HCEC 1CT (cell line): Measurements from ENCODE around the gene MUCL3.
"Not testable (repeated sequence)": the region's sequence is repeated elsewhere in the genome, so short reads cannot be mapped to it uniquely, and the experiment has no call there.

Experiments
- DNase-seq: peaks from one replicate; pipeline ENCODE4 v3.0.0-alpha.2; 2017

MUCL3 gene

DNA sequence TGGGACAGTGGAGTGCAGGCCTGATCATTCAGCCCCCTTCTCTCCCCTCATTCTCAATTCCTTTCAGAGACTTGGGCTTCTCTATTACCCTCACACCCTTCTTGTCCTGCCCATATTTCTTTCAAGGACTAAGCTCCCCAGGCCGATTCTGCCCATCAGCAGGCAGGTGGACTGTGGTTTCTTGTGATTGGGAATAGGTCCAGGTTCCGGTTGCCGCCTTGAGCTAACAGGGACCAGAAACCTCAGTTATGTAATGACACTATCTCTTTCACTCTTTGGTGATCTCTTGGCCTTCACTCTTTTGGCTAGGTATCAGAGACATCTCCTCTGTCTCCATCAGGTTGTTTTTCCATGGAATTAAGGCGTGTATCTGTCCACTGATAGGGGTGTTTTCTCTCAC, 6.5 kb downstream of the MUCL3 start:
- no peak for DNase-seq

DNA sequence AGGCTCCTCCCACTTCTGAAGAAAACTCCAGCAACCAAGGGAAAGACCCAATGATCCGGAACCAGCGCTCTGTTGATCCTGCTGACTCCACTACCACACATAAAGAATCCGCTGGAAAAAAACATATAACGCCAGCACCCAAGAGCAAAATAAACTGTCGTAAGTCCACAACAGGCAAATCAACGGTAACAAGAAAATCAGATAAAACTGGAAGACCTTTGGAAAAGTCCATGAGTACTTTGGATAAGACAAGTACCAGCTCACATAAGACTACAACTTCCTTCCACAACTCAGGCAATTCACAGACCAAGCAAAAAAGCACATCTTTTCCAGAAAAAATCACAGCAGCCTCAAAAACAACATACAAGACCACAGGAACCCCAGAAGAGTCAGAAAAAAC, 8.0 kb downstream of the MUCL3 start:
- DNase-seq = no peak

DNA sequence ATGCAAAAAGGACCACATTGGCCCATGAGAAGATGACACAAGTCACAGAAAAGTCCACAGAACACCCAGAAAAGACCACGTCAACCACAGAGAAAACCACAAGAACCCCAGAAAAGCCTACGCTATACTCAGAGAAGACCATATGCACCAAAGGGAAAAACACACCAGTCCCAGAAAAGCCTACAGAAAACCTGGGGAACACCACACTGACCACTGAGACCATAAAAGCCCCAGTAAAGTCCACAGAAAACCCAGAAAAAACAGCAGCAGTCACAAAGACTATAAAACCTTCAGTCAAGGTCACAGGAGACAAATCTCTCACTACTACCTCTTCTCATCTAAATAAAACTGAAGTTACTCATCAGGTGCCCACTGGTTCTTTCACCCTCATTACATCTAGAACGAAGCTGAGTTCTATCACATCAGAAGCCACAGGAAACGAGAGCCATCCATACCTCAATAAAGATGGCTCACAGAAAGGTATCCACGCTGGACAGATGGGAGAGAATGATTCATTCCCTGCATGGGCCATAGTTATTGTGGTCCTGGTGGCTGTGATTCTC, 11.2 kb downstream of the MUCL3 start:
- DNase-seq = no peak

GRCh38 chr6:30954631-30955366, 14.0 kb downstream of the MUCL3 start:
- DNase-seq = no peak

- DNase-seq = no peak
Observed at GRCh38 chr6:30955367-30956042, 14.7 kb downstream of the MUCL3 start.

DNA sequence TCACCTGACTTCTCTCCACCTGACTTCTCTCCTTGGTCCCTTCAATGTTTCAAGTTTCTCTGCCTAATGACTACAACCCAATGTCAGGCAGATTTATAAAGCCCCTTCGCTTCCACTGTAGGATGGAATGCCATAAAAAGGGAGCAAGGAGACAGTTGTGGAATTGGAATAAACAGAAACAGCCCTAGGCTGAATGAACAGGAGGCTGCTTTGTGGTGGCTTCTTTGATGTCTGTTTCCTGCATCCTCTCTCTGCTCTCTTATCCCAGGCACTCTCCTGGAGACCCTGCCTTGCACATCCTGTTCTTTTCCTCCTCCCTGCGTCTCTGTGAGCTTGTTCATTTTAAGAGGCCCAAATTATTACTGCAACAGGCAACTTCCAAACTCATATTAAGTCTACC, 16.9 kb downstream of the MUCL3 start:
- no peak for DNase-seq

DNA sequence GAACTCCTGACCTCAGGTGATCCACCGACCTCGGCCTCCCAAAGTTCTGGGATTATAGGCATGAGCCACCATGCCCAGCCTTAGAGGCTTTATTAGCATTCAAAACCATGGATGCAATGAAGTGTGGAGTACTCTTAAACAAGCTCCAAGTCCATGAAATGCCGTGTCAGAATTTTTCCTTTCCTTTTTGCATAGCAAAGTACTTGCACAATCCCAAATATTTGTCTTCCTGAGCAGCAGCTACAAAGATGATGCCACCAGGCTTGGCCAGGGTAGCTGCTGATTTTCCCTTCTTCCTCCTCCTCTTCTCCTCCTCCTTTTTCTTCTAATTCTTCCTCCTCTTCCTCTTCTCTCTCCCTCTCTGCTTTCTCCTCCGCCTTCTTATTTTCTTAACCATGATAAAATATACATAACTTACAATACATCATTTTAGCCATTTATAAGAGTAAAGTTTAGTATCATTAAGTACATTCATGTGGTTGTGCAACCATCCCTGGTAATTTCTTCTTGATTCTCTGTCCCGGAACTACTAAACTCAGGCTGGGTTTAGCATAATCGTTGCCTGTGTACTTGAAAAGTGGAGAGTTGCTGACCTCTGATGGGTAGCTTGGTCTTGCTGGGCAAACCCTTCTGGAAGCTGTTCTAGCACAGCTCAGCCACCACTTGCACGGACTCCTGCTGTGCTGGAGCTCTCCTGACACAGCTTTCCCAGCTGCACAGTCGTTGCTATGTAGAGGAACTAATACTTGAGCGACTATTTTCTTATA, 20.3 kb downstream of the MUCL3 start:
- no peak for DNase-seq

DNA sequence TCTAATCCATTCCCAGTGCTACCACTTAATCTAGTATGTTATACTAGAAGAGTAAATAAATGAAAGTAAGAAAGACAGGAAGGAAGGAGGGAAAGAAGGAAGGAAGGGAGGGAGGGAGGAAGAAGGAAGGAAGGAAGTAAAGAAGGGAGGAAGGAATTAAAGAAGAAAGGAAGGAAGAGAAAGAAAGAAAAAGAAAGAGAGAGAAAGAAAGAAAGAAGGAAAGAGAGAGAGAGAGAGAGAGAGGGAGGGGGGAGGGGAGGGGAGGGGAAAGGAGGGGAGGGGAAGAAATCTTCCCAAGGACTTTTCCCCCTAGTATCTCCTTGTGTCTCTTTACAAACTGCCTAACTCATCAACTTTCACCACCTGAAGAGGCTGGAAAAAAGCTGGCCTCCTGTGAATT, 21.9 kb downstream of the MUCL3 start:
- DNase-seq = no peak

- peak; percentile 45 for DNase-seq
Observed at GRCh38 chr6:30963641-30964040, 22.9 kb downstream of the MUCL3 start.

DNA sequence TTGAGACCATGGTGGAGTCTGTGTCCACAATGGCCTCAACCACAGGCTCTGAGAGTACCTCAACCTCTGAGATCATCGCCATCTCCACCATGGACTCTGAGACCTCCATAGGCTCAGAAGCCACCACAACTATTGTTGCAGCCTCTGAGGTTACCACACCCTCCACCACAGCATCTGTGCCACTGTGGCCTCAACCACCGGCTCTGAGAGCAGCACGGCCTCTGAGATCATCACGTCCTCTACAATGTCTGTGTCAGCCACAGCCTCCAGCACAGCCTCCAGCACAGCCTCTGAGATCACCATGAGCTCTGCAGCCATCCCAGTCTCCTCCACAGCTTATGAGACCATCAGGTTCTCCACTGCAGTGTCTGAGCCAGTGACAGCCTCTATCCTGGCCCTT, 23.3 kb downstream of the MUCL3 start:
- no peak for DNase-seq

- no peak for DNase-seq
Observed at GRCh38 chr6:30965140-30965601, 24.4 kb downstream of the MUCL3 start.

DNA sequence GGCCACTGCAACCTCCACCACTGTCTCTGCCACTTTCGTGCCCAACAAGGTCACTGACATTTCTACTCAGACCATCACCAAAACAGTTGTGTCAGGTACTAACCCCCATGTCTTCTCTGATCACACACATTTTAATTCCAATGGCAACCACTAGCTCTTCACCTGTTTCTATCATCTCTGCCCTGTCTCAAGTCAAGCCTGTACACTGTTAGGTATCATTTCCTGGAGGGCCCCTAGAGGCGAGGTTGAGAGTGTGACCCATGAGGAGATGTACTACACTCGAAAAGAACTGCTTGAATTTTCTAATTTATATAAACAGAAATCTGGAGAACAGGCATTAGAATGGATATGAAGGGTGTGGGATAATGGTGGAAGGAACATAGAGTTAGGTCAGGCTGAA, 25.4 kb downstream of the MUCL3 start:
- DNase-seq = no peak

GRCh38 chr6:30969171-30969570, 28.4 kb downstream of the MUCL3 start:
- not testable (repeated sequence) for DNase-seq

DNA sequence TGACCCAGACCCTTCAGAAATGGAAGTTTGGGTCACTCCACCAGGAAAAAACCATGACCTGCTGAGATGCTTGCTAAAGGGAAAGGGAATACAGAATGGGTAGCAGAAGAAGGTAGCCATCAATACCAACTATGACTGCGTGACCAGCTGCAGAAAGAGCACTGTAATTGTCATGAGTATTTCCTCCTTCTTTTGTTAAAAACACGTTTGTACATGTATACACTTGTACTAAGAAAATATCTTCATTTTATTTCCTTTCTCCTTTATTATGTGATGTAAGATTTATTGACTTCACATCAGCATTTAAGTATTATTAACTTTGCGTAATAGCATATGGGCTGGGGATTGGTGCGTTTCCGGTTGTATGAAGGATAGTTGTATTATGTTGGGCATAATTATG, 30.2 kb downstream of the MUCL3 start:
- DNase-seq = no peak

DNA sequence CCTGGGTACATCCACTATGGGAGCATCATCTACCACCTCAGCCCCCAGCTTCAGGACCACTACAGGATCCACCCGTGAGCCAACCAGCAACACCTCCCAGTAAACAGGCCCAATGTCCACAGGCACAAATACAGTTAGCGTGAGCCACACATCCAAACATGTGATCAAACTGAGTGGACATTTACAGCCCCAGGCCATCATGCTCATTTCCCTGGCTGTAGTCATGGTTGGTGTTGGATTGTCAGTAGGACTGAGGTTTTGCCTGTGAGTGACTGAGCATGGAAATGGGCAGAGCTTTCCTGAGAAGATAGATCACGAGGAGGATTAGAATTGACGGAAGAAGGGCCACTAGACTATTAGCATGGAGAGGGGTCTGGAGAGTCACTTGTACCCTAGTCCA, 32.0 kb downstream of the MUCL3 start:
- no peak for DNase-seq

- no peak for DNase-seq
Observed at GRCh38 chr6:30974490-30975252, 33.9 kb downstream of the MUCL3 start.

DNA sequence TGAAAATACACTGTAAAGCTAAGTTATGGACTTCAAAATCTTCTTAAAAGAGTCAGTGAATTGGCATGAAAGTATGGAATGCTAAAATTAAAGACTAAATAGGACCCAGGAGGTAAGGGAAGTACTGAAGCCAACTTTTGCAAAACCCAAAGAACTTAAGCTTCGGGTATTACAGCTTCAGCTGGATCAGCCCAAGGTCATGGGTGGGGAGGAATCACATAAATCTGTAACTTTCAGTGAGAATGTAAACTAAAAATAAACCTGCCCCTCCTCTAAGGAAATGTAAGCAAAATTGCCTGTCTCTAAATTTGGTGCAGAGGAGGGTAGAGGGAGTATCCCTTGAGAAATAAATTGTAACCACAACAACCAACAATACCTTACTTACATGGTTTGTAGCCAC, 38.4 kb downstream of the MUCL3 start:
- no peak for DNase-seq

DNA sequence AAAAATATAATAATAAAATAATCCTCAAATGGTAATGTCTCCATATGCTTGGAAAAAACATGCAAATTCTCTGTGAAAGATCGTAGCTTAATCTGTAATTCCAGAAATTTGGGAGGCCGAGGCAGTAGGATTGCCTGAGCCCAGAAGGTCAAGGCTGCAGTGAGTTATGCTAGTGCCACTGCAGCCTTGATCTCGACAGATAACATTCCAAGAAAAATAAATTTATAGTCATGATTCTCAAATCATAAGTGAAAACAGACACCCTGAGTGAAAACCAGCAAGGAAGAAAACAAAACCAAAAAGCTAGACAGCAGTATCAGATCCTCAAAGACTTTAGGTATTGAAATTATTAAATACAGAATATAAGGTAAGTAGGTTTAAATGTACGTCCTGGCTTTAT, 38.9 kb downstream of the MUCL3 start:
- no peak for DNase-seq

GRCh38 chr6:30981942-30982772, 41.4 kb downstream of the MUCL3 start:
- peak; percentile 53 for DNase-seq

DNA sequence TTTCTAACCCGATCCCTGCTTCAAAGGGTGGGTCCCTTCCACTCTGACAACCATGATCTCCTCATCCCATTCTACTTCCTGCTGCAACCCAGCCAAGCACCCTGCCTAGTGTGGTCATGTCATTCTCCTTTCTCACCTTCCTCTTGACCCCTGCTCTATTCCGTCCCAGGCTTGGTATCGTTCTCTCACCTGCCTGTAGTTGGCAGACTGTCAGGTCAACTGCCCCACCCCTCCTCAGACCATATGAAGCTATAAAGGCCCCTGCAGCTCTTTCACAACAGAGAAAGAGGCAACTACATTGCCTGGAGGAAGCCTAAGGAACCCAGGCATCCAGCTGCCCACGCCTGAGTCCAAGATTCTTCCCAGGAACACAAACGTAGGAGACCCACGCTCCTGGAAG, 42.7 kb downstream of the MUCL3 start, which contains the start of gene MUC21:
Gene MUC21 (plus strand): TSS at position 280 of the 400 bp plus-strand sequence. CDS start 241 bp downstream, outside the sequence.
- no peak for DNase-seq

DNA sequence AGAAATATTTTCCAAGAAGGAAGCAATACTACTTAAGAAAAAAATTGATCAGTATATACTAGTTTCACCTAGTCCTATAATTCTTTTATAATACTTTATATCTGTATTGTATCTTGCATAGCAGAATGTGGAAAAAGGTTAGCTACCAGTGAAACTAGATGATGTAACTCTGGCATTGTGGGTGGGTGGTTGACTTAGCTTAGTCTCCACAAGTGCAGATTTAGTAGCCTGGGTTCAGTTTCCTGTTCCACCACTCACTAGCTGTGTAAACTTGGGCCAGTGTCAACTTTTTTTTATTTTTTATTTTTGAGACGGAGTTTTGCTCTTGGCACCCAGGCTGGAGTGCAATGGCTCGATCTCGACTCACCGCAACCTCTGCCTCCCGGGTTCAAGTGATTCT, 44.7 kb downstream of the MUCL3 start:
- DNase-seq = no peak

- no peak for DNase-seq
Observed at GRCh38 chr6:30987304-30987703, 46.5 kb downstream of the MUCL3 start.
